Measurements from ENCODE around the gene PSMF1. TPM values are rescaled to one million over a fixed set of nuclear protein-coding genes. Genes with fewer than 3 reads are reported as not detected.

Gene PSMF1
- total RNA-seq, 4 donors from 2014 or later: 44.6 to 167 (median 67.8) TPM

- TF ChIP-seq POLR2A (IDR thresholded peaks at IDR 0.05) (no peak), CTCF (IDR thresholded peaks at IDR 0.05) (no peak)
- H3K4me1 ChIP-seq: no peaks in the 10 kb centered on the region
- H3K27ac ChIP-seq: no peak overlapping the region
- H3K9me3 ChIP-seq: no peaks in the 10 kb centered on the region
- no peak overlapping the region for H3K4me3 ChIP-seq
- no peaks in the 10 kb centered on the region for H3K27me3 ChIP-seq
- DNase-seq: no peak
- H3K36me3 ChIP-seq: peaks cover 0 to 50% (median 0%) of the 10 kb centered on the region in 3 donors
Observed at GRCh38 chr20:1154691-1155090, 36.3 kb downstream of the PSMF1 start.

- H3K27ac ChIP-seq: no peak overlapping the region
- H3K27me3 ChIP-seq: no peaks in the 10 kb centered on the region
- H3K9me3 ChIP-seq: no peaks in the 10 kb centered on the region
- DNase-seq: no peak
- no peaks in the 10 kb centered on the region for H3K4me1 ChIP-seq
- H3K36me3 ChIP-seq: peaks cover 0 to 55% (median 0%) of the 10 kb centered on the region in 3 donors
- no peak overlapping the region for H3K4me3 ChIP-seq
- TF ChIP-seq POLR2A (IDR thresholded peaks at IDR 0.05): no peak
Observed at GRCh38 chr20:1155342-1155741, 36.9 kb downstream of the PSMF1 start.

- H3K4me1 ChIP-seq: no peaks in the 10 kb centered on the region
- no peak for DNase-seq
- peaks cover 0 to 62% (median 0%) of the 10 kb centered on the region in 3 donors for H3K36me3 ChIP-seq
- H3K4me3 ChIP-seq: no peak overlapping the region
- TF ChIP-seq CTCF (IDR thresholded peaks at IDR 0.05): no peak
- no peak for TF ChIP-seq POLR2A (IDR thresholded peaks at IDR 0.05)
- H3K9me3 ChIP-seq: no peaks in the 10 kb centered on the region
- H3K27me3 ChIP-seq: no peaks in the 10 kb centered on the region
- no peak overlapping the region for H3K27ac ChIP-seq
Observed at GRCh38 chr20:1160496-1160895, 42.1 kb downstream of the PSMF1 start.

- no peaks in the 10 kb centered on the region for H3K27me3 ChIP-seq
- H3K4me3 ChIP-seq: no peak overlapping the region
- DNase-seq: no peak
- H3K36me3 ChIP-seq: peaks cover 0 to 62% (median 0%) of the 10 kb centered on the region in 3 donors
- TF ChIP-seq POLR2A (IDR thresholded peaks at IDR 0.05) (no peak), CTCF (IDR thresholded peaks at IDR 0.05) (no peak)
- no peaks in the 10 kb centered on the region for H3K9me3 ChIP-seq
- no peaks in the 10 kb centered on the region for H3K4me1 ChIP-seq
- no peak overlapping the region for H3K27ac ChIP-seq
Observed at GRCh38 chr20:1160991-1161390, 42.6 kb downstream of the PSMF1 start.

- no peak for DNase-seq
- Histone ChIP-seq H3K27ac (no peak overlapping the region), H3K36me3 (peaks cover 0 to 76% (median 0%) of the 10 kb centered on the region in 3 donors), H3K9me3 (no peaks in the 10 kb centered on the region), H3K4me3 (no peak overlapping the region), H3K4me1 (no peaks in the 10 kb centered on the region), H3K27me3 (no peaks in the 10 kb centered on the region)
- TF ChIP-seq CTCF (IDR thresholded peaks at IDR 0.05) (no peak), POLR2A (IDR thresholded peaks at IDR 0.05) (no peak)
Observed at GRCh38 chr20:1163105-1163504, 44.7 kb downstream of the PSMF1 start.

GRCh38 chr20:1163653-1164052, 45.3 kb downstream of the PSMF1 start:
- no peak for TF ChIP-seq POLR2A (IDR thresholded peaks at IDR 0.05)
- no peak for TF ChIP-seq CTCF (IDR thresholded peaks at IDR 0.05)
- DNase-seq: no peak
- Histone ChIP-seq H3K4me3 (no peak overlapping the region), H3K36me3 (peaks cover 0 to 81% (median 0%) of the 10 kb centered on the region in 3 donors), H3K9me3 (no peaks in the 10 kb centered on the region), H3K4me1 (no peaks in the 10 kb centered on the region), H3K27ac (no peak overlapping the region), H3K27me3 (no peaks in the 10 kb centered on the region)

Measured in Peyer's patch (tissue), 4 donors.